Measurements from ENCODE around the gene SERINC1.

DNA sequence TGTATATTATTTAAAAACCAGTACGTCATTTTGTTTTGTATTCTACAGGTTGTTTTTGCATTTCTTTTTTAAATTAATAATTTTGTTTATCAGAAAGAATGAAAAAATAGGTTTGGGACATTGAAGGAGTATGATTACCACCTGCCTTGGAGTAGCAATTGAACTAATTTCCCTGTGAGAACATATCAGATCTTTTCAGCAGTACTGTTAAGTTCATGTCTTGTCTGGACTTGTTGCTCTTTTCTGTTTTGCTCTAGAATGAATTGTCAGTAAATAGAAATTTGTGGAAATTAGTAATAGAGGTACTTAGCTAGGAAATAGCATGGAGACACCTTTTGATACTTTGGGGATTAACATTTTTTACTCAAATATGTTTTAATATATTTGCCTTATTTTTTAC, 47.9 kb downstream of the SERINC1 start:
- TF ChIP-seq, protein P1, sequence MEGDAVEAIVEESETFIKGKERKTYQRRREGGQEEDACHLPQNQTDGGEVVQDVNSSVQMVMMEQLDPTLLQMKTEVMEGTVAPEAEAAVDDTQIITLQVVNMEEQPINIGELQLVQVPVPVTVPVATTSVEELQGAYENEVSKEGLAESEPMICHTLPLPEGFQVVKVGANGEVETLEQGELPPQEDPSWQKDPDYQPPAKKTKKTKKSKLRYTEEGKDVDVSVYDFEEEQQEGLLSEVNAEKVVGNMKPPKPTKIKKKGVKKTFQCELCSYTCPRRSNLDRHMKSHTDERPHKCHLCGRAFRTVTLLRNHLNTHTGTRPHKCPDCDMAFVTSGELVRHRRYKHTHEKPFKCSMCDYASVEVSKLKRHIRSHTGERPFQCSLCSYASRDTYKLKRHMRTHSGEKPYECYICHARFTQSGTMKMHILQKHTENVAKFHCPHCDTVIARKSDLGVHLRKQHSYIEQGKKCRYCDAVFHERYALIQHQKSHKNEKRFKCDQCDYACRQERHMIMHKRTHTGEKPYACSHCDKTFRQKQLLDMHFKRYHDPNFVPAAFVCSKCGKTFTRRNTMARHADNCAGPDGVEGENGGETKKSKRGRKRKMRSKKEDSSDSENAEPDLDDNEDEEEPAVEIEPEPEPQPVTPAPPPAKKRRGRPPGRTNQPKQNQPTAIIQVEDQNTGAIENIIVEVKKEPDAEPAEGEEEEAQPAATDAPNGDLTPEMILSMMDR (IDR thresholded peaks at IDR 0.05) = no peak
- TF ChIP-seq POLR2A (IDR thresholded peaks at IDR 0.05) = no peak
